GM23248 (cell line): Measurements from ENCODE around the gene MCRIP2.

ENCODE experiments used
- EZH2 ChIP-seq: fragments of 200-600 bp; sonication (generic); IDR thresholded peaks from 2 replicates; pipeline ENCODE4 v1.6.1; 2018; ENCODE audit warnings: antibody characterized with exemption, mild to moderate bottlenecking; ENCODE audit not compliant: insufficient read depth, poor library complexity, severe bottlenecking
- EZH2phosphoT487 ChIP-seq: fragments of 200-600 bp; sonication (generic); IDR thresholded peaks from 2 replicates; pipeline ENCODE4 v1.6.1; 2018; ENCODE audit warnings: antibody characterized with exemption, moderate library complexity, mild to moderate bottlenecking, low read depth; ENCODE audit not compliant: insufficient read depth

DNA sequence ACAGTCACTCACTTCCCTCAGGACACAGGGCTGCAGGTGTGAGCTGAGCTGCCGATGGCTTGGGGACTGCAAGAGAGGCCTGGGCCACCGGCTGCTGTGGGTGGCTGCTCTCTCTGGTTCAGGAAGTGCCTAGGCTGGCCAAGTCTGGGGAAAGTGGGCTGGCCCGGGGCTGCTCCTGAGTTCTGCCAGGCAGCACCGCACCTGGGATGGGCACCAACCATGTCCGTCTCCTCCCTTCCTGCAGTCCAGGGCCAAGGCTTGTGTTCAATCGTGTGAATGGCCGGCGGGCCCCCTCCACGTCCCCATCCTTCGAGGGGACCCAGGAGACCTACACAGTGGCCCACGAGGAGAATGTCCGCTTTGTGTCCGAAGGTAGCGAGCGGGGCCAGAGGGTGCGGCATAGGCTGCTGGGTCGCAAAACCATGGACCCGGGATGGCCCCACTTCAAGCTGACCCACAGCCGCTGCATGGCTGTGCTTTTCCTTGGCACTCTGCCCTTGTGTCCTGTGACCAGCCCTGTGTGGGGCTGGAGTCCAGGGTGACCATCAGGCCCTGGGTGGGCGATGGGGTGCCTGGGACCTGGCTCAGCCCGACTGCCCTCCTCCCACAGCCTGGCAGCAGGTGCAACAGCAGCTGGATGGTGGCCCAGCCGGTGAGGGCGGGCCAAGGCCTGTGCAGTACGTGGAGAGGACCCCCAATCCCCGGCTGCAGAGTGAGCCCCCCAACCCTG lies 5.7 kb downstream of the MCRIP2 start:
- TF ChIP-seq EZH2 (no peak), EZH2phosphoT487 (no peak)
